HUES64 (cell line): ENCODE measurements around the gene CELF5.
"Not testable (repeated sequence)": the region's sequence is repeated elsewhere in the genome, so short reads cannot be mapped to it uniquely, and the experiment has no call there.

ENCODE experiments used
- H3K27ac ChIP-seq: 2 replicates; pipeline ENCODE4 v1.7.0; 2013; ENCODE audit warnings: low read depth, low read length, inconsistent platforms
- H3K27me3 ChIP-seq: 2 replicates; pipeline ENCODE4 v1.6.1; 2013; ENCODE audit warnings: mild to moderate bottlenecking, low read length; ENCODE audit not compliant: insufficient read depth
- H3K36me3 ChIP-seq: 2 replicates; pipeline ENCODE4 v1.6.1; 2013; ENCODE audit warnings: mild to moderate bottlenecking, low read length; ENCODE audit not compliant: insufficient read depth
- H3K4me1 ChIP-seq: 2 replicates; pipeline ENCODE4 v1.6.1; 2013; ENCODE audit warnings: mild to moderate bottlenecking, low read length, moderate library complexity; ENCODE audit not compliant: insufficient read depth
- H3K4me3 ChIP-seq: 2 replicates; pipeline ENCODE4 v1.5.1; 2013; ENCODE audit warnings: mild to moderate bottlenecking, low read length, moderate library complexity
- H3K9ac ChIP-seq: 2 replicates; pipeline ENCODE4 v1.6.1; 2013; ENCODE audit warnings: mild to moderate bottlenecking, low read depth, low read length
- H3K9me3 ChIP-seq: 2 replicates; pipeline ENCODE4 v1.6.1; 2013; ENCODE audit warnings: low read depth, low read length; ENCODE audit not compliant: insufficient read depth
- WGBS: fragments of 150-250, 120-280 bp; methylation state at CpG from one replicate; pipeline ENCODE4 v1.1.7; 2013; ENCODE audit warnings: missing lambda C conversion rate; 5-methylcytosine and 5-hydroxymethylcytosine counted together

CELF5 gene

DNA sequence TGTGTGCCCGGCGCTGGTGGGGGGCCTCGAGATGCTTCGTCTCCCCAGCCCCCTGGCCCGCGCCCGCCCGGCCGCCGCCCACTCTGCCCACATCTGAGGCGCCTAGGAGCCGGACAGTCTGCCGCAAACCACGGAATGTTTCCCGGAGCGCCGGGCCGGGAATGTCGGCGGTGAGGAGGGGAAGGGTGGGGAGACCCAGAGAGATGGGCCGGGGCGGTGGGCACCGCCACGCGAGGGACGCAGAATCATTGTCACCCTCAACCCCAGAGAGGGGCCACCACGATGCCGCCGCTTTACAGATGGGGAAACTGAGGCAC, 95.9 kb downstream of the CELF5 start:
- 74% methylated on average over 29 of the region's 29 CpGs for WGBS
- H3K27me3 ChIP-seq: peaks cover 7% of the 10 kb centered on the region
- H3K27ac ChIP-seq: no peak overlapping the region
- H3K4me3 ChIP-seq: no peak overlapping the region
- no peaks in the 10 kb centered on the region for H3K36me3 ChIP-seq
- no peak overlapping the region for H3K9ac ChIP-seq
- H3K9me3 ChIP-seq: no peaks in the 10 kb centered on the region
- no peaks in the 10 kb centered on the region for H3K4me1 ChIP-seq

DNA sequence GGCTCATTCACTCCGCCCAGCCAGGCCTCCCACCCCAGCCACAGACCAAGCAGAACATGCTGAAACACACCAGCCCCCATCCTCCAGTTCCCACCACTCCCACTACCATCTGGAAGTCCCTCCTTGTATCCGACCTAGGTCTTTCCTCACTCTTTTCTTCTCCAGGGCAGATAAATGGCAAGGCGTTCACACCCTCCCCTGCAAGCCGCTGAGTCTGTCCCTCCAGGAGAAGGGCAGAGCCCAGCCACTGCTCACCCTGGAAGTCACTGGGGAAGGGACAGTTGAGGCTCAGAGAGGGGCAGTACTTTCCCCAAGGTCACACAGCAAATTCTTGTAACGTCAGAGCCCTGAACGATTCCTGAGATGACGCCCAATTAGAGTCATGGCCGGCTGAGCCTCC, 96.4 kb downstream of the CELF5 start:
- no peak overlapping the region for H3K9ac ChIP-seq
- no peaks in the 10 kb centered on the region for H3K36me3 ChIP-seq
- no peak overlapping the region for H3K4me3 ChIP-seq
- H3K9me3 ChIP-seq: no peaks in the 10 kb centered on the region
- H3K27ac ChIP-seq: no peak overlapping the region
- H3K27me3 ChIP-seq: peaks cover 7% of the 10 kb centered on the region
- WGBS: 63% methylated on average over 8 of the region's 8 CpGs
- H3K4me1 ChIP-seq: no peaks in the 10 kb centered on the region

DNA sequence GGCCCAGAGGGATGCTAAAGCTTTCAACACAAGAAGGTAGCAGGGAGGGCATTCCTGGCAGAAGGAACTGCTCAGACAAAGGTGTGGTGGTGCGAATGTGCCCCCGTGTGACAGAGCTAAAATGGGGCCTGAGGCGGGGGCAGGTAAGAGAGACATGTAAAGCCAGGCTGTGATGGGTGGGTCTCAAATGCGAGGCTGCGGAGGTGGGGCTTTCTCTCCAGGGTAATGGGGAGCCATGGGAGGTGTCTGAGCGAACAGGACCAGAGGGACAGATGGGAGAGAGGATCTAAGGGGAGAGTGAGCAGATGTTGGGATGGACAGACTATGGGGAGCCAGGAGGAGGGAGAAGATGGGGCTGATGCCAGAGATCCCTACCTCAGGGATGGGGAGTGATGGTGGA, 97.2 kb downstream of the CELF5 start:
- Histone ChIP-seq H3K27ac (no peak overlapping the region), H3K4me3 (no peak overlapping the region), H3K9me3 (no peaks in the 10 kb centered on the region), H3K27me3 (peaks cover 7% of the 10 kb centered on the region), H3K9ac (no peak overlapping the region), H3K4me1 (no peaks in the 10 kb centered on the region), H3K36me3 (no peaks in the 10 kb centered on the region)
- 56% methylated on average over 6 of the region's 6 CpGs for WGBS

DNA sequence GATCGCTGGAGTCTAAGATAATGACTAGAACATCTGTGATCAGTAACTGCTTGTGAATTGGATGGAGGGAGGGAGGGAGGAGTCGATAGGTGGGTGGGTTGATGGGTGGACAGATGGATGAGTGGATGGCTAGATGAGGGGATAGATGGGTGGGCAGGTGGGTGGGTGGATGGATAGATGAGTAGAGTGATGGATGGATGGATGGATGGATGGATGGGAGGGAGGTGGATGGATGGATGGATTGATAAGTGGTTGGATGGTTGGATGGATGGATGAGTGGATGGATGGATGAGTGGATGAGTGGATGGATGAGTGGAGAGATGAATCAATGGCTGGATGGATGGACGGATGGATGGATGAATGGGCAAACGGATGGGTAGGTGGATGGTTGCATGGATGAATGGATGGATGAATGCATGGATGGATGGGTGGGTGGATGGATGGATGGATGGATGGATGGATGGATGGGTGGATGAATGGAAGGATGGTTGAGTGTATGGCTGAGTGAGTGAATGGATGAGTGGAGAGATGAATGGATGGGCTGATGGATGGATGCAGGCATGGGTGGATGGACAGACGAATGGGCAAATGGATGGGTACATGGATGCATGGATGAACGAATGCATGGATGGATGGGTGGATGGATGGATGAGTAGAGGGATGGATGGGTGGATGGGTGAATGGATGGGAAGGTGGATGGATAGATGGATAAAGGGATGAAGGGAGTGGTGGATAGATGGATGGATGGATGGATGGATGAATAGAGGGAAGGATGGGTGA, 97.9 kb downstream of the CELF5 start:
- Histone ChIP-seq H3K4me3 (no peak overlapping the region), H3K27me3 (peaks cover 7% of the 10 kb centered on the region), H3K4me1 (no peaks in the 10 kb centered on the region), H3K9me3 (no peaks in the 10 kb centered on the region), H3K9ac (no peak overlapping the region), H3K27ac (no peak overlapping the region), H3K36me3 (no peaks in the 10 kb centered on the region)
- WGBS: 72% methylated on average over 6 of the region's 6 CpGs

DNA sequence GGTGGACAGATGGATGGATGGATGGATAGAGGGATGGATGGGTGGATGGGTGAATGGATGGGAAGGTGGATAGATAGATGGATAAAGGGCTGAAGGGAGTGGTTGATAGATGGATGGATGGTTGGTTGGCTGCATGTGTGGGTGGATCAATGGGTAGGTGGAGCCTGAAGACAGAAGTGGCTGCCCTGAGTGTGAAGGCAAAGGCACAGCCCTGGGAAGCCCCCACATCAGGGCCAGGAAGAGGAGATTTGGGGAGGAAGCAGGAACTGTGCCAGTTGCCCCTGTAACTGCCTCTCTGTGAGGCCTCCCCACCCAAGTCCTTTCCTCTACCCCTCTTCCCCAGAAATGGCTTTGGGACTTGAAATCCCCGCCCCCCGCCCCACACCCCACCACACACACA, 98.6 kb downstream of the CELF5 start:
- no peaks in the 10 kb centered on the region for H3K36me3 ChIP-seq
- H3K4me1 ChIP-seq: no peaks in the 10 kb centered on the region
- H3K4me3 ChIP-seq: no peak overlapping the region
- no peak overlapping the region for H3K27ac ChIP-seq
- H3K9me3 ChIP-seq: no peaks in the 10 kb centered on the region
- WGBS: 60% methylated on average over 1 of the region's 2 CpGs
- peaks cover 7% of the 10 kb centered on the region for H3K27me3 ChIP-seq
- H3K9ac ChIP-seq: no peak overlapping the region

DNA sequence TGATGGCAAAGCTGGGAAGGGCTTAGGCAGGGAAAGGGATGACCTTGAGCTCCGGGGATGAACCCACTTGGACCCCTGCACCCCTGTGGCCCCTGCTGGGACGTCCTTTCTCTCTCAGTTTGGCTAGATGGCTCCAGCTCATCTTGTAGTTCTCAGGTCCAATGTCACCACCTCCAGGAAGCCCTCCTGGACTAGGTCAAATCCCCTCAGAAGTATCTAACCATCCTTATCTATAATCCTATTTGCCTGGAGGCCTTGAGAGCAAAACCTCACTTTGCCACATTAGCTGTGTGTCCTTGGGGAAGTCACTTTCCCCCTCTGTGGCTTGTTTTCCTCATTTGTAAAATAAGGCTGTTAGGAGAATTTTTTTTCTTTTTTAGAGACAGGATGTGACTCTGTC, 99.2 kb downstream of the CELF5 start:
- peaks cover 7% of the 10 kb centered on the region for H3K27me3 ChIP-seq
- H3K9ac ChIP-seq: no peak overlapping the region
- H3K4me3 ChIP-seq: no peak overlapping the region
- no peaks in the 10 kb centered on the region for H3K4me1 ChIP-seq
- H3K9me3 ChIP-seq: no peaks in the 10 kb centered on the region
- no peak overlapping the region for H3K27ac ChIP-seq
- WGBS: 56% methylated on average over 2 of the region's 2 CpGs
- no peaks in the 10 kb centered on the region for H3K36me3 ChIP-seq

DNA sequence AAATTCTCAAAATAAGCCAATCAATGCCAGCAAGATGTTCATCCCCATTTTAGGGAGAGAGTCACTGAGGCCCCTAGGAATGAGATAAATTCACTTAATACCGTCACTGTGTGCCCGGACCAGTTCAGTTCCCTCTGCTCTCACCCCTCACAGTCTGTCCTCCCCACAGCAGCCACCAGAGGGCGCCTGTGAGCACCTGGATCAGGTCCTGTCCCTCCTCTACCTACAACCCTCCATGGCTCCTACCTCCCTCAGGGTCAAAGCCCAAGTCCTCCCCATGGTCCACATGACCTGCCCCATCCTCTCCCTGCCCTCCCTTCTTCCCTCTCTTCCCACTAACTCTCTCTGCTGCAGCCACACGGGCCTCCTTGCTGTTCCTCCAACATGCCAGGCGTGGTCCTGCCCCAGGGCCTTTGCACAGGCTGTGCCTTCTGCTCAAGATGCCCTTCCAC, 100.0 kb downstream of the CELF5 start:
- 40% methylated on average over 5 of the region's 5 CpGs for WGBS
- H3K9me3 ChIP-seq: no peaks in the 10 kb centered on the region
- no peak overlapping the region for H3K4me3 ChIP-seq
- H3K4me1 ChIP-seq: no peaks in the 10 kb centered on the region
- no peak overlapping the region for H3K9ac ChIP-seq
- H3K36me3 ChIP-seq: no peaks in the 10 kb centered on the region
- H3K27ac ChIP-seq: no peak overlapping the region
- H3K27me3 ChIP-seq: peaks cover 7% of the 10 kb centered on the region

DNA sequence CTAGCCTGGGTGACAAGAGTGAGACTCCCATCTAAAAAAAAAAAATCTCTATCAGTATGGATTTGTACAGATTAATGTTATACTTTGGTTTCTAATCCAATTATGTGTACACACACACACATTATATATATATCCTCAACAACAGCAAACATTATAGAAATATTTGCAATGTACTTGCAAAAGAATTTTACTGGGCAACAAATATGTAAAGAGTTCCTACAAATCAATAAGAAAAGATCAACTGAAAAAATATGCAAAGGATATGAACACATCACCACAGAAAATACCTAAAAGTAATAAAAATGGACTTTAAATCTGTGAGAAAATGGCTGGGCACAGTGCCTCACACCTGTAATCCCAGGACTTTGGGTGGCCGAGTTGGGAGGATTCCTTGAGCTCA, 101.0 kb downstream of the CELF5 start:
- no peak overlapping the region for H3K4me3 ChIP-seq
- no peak overlapping the region for H3K9ac ChIP-seq
- no peaks in the 10 kb centered on the region for H3K4me1 ChIP-seq
- 90% methylated on average over 1 of the region's 1 CpG for WGBS
- peaks cover 12% of the 10 kb centered on the region for H3K27me3 ChIP-seq
- H3K9me3 ChIP-seq: no peaks in the 10 kb centered on the region
- H3K36me3 ChIP-seq: no peaks in the 10 kb centered on the region
- H3K27ac ChIP-seq: no peak overlapping the region

DNA sequence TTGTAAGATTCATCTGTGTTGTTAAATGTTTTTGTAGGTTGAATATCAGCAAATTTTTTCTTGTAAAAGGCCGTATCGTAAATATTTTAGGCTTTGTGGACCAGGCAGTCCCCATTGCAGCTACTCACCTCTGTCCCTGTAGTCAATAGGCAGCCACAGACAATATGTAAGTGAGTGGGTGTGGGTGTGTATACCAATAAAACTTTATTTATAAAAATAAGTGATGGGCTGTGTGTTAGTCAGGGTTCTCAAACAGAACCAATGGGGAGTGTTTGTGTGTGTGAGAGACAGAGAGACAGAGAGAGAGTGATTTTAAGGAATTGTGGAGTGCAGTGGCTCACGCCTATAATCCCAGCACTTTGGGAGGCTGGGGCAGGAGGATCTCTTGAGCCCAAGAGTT, 104.3 kb downstream of the CELF5 start:
- 93% methylated on average over 3 of the region's 3 CpGs for WGBS
- Histone ChIP-seq H3K27me3 (peaks cover 20% of the 10 kb centered on the region), H3K4me1 (no peaks in the 10 kb centered on the region), H3K9me3 (no peaks in the 10 kb centered on the region), H3K36me3 (no peaks in the 10 kb centered on the region), H3K27ac (no peak overlapping the region), H3K9ac (no peak overlapping the region), H3K4me3 (no peak overlapping the region)

DNA sequence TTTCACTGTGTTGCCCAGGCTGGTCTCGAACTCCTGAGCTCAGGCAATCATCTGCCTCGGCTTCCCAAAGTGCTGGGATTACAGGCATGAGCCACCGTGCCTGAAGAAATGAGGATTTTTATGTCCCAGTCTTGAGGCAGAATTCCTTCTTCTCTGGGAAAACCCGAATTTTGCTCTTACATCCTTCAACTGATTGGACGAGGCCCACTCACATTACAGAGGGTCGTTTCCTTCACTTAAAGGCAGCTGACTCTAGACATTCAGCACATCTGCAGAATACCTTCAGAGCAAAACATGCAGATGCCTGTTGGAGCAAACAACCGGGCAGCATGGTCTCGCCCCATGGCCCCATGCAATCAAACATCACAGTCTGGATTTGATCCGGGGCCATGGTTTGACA, 105.6 kb downstream of the CELF5 start:
- Histone ChIP-seq H3K4me3 (no peak overlapping the region), H3K4me1 (no peaks in the 10 kb centered on the region), H3K27me3 (peaks cover 20% of the 10 kb centered on the region), H3K9me3 (no peaks in the 10 kb centered on the region), H3K36me3 (no peaks in the 10 kb centered on the region), H3K27ac (no peak overlapping the region), H3K9ac (no peak overlapping the region)
- WGBS: 85% methylated on average over 9 of the region's 9 CpGs

DNA sequence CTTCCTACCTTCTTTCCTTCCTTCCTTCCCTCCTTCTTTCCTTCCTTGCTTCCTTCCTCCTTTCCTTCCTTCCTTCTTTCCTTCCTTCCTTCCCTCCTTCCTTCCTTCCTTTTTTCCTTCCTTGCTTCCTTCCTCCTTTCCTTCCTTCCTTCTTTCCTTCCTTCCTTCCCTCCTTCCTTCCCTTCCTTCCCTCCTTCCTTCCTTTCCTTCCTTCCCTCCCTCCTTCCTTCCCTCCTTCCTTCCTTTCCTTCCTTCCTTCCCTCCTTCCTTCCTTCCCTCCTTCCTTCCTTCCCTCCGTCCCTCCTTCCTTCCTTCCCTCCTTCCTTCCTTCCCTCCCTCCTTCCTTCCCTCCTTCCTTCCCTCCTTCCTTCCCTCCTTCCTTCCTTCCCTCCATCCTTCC, 107.8 kb downstream of the CELF5 start:
- H3K27me3 ChIP-seq: peaks cover 23% of the 10 kb centered on the region
- not testable (repeated sequence) for H3K4me1 ChIP-seq, H3K36me3 ChIP-seq, H3K9me3 ChIP-seq, H3K4me3 ChIP-seq, H3K9ac ChIP-seq, H3K27ac ChIP-seq
- no CpG with 5 or more reads among the region's 1 CpG for WGBS

DNA sequence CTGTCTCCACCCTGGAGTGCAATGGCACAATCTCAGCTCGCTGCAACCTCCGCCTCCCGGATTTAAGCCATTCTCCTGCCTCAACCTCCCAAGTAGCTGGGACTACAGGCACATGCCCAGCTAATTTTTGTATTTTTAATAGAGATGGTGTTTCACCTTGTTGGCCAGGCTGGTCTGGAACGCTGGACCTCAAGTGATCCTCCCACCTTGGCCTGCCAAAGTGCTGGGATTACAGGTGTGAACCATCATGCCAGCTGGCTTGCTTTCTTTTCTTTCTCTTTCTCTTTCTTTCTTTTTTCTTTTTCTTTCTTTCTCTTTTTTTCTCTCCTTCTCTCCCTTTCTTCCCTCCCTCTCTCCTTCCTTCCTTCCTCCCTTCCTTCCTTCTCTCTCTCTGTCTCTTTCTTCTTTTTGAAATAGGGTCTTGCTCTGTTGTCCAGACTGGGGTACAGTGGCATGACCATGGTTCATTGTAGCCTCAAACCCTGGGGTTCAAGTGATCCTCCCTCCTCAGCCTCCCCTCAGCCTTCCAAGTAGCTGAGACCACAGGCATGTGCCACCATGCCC, 108.6 kb downstream of the CELF5 start:
- no peak overlapping the region for H3K4me3 ChIP-seq
- H3K4me1 ChIP-seq: no peaks in the 10 kb centered on the region
- H3K36me3 ChIP-seq: no peaks in the 10 kb centered on the region
- H3K27me3 ChIP-seq: peaks cover 23% of the 10 kb centered on the region
- WGBS: 42% methylated on average over 4 of the region's 4 CpGs
- H3K27ac ChIP-seq: no peak overlapping the region
- no peak overlapping the region for H3K9ac ChIP-seq
- H3K9me3 ChIP-seq: no peaks in the 10 kb centered on the region
